GM15510 (cell line): ENCODE measurements around the gene MUC5B.

Experiments used
- POLR2A ChIP-seq: IDR thresholded peaks from 3 replicates; pipeline ENCODE4 v1.6.1; 2011; ENCODE audit warnings: borderline replicate concordance; ENCODE audit not compliant: insufficient read length; ENCODE audit errors: extremely low read depth

Gene MUC5B

DNA sequence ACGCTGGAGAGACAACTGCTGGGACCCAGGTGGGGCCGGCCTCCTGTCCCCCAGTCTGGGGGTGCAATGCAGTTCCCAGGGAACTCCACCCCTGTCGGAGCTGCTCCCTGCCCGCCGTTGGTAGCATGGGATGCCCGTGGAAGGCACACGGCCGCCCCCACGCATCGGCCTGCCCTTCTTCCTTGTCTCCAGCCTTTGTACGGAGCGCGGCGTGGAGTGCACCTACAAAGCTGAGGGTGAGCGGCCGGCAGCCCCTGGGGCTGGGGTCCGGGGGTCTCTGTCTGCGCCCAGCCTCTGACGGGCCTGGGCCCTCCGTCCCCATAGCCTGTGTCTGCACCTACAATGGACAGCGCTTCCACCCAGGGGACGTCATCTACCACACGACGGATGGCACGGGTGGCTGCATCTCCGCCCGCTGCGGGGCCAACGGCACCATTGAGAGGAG, 41.9 kb upstream of the MUC5B start:
- TF ChIP-seq POLR2A, result no peak

DNA sequence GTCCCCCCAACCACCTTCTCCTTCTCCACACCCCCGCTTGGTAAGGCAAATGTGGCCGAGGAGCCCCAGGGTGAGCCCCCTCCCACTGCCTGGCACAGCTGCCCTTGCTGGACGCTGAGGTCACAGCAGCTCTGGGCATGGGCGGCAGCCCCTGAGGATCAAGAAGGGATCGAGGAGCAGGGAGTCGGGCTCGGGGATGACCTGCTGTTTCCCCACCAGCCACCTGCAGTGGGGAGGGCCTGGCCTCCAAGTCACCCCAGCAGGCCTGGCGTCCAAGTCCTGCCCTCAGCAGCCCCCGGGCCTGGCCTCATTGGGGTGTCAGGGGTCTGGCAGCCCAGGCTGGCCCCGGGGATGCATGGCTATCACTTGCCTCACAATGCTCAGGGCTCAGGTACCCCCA, 41.4 kb upstream of the MUC5B start:
- TF ChIP-seq POLR2A, result no peak

DNA sequence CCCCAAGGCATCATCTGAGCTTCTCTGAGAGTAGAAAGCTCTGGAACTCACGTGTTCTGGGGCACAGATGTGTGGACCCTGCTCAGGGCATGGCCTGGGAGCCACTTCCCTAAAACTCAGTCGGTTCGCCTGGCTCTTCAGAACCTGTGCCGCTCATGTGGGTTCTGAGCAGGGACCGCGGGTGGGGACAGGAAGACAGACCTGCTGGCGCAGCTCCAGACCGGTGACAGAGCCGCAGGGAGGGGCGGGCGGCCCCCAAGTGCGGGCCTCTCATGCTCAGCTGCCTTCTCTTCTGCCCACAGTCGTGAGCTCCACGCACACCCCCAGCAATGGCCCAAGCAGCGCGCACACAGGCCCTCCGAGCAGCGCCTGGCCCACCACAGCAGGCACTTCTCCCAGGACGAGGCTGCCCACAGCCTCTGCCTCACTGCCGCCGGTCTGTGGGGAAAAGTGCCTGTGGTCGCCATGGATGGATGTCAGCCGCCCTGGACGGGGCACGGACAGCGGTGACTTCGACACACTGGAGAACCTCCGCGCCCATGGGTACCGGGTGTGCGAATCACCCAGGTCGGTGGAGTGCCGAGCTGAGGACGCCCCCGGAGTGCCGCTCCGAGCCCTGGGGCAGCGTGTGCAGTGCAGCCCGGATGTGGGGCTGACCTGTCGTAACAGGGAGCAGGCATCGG, 40.9 kb upstream of the MUC5B start:
- TF ChIP-seq POLR2A, result no peak

DNA sequence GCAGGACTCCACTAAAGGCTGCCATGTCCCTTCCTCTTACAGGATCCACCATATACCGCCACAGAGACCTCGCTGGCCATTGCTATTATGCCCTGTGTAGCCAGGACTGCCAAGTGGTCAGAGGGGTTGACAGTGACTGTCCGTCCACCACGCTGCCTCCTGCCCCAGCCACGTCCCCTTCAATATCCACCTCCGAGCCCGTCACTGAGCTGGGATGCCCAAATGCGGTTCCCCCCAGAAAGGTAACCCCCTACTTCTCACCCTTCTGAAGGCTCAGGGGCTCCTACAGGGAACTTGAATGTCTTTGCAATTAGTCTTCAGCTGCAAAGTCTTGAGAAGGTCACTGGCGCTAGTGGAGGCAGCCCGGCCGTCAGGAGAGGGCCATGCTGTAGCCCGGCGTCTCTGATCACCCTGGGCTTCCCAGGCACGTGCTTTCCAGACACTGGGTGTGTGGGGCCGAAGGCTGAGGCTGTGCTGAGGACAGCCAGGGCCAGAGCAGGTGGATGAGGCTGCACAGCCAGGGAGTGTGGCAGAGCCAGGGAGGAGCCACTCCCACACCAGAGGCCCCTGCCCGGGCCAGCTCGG, 30.0 kb upstream of the MUC5B start:
- TF ChIP-seq POLR2A, result no peak

DNA sequence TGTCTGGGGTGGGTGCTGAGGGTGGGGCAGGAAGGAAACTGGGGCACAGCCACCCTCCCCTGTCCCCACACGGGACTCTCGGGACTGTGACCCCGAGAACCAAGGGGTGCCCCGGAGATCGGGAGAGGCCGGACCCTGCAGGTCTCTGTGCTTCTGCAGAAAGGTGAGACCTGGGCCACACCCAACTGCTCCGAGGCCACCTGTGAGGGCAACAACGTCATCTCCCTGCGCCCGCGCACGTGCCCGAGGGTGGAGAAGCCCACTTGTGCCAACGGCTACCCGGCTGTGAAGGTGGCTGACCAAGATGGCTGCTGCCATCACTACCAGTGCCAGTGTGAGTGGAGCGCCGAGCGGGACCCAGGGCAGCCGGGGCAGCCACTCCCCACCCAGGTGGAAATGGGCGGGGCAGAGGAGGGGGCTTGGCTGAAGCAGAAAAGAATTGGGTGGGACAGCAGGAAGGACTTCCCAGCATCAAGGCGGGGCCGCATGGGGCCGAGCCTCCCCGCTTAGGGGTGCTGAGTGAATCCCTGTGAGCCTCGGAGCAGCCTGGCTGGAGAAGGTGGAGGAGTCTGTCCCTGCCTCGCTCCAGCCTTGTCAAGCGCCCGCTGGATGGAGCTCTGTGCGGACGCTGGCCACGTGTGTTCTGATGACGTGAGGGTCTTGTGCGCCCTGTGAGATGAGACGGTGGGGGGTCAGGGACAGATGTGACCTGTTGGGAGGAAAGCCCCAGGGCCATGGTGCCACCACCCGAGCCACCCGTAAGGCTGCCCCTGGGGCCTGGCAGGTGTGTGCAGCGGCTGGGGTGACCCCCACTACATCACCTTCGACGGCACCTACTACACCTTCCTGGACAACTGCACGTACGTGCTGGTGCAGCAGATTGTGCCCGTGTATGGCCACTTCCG, 29.3 kb upstream of the MUC5B start:
- TF ChIP-seq POLR2A, result no peak

DNA sequence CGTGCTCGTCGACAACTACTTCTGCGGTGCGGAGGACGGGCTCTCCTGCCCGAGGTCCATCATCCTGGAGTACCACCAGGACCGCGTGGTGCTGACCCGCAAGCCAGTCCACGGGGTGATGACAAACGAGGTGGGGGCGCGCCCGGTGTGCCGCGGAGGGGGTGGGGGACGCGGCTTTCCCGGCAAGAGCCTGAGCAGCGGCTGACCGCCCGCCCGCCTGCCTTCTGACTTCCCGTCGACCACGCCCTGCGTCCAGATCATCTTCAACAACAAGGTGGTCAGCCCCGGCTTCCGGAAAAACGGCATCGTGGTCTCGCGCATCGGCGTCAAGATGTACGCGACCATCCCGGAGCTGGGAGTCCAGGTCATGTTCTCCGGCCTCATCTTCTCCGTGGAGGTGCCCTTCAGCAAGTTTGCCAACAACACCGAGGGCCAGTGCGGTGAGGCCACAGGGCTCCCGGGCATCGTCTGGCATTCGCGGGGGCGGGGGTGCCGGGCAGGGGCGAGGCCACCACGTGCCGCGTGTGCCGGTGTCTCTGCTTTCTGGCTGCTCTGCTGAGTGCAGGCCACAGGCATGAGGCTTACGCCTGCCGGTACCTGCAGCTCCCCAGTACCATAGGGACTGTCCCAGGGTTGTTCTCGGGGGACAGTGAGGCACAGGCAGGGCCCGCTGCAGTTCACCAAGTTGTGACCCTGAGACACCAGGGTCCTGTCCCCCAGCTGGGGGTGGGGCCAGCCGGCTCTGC, 28.5 kb upstream of the MUC5B start:
- TF ChIP-seq POLR2A, result no peak

DNA sequence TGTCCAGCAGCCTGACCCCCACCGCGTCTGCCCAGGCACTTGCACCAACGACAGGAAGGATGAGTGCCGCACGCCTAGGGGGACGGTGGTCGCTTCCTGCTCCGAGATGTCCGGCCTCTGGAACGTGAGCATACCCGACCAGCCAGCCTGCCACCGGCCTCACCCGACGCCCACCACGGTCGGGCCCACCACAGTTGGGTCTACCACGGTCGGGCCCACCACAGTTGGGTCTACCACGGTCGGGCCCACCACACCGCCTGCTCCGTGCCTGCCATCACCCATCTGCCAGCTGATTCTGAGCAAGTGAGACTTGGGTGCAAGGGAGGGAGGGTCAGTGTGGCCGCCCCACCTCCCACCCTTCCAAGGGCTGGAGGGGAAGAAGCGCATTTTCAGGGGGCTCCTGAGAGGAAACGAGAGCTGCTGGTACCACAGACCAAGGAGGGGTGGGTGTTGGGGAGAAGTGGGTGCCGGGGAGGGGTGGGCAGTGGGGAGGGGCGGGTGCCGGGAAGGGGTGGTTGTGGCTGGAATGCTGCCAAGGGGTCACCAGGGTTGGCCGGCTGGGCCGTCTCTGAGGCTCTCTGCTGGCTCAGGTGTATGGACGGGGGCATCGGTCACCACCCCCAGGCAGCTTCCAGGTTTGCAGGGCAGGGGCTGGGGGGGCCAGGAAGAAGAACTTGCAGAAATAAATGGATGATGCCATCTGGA, 27.7 kb upstream of the MUC5B start:
- TF ChIP-seq POLR2A, result no peak

DNA sequence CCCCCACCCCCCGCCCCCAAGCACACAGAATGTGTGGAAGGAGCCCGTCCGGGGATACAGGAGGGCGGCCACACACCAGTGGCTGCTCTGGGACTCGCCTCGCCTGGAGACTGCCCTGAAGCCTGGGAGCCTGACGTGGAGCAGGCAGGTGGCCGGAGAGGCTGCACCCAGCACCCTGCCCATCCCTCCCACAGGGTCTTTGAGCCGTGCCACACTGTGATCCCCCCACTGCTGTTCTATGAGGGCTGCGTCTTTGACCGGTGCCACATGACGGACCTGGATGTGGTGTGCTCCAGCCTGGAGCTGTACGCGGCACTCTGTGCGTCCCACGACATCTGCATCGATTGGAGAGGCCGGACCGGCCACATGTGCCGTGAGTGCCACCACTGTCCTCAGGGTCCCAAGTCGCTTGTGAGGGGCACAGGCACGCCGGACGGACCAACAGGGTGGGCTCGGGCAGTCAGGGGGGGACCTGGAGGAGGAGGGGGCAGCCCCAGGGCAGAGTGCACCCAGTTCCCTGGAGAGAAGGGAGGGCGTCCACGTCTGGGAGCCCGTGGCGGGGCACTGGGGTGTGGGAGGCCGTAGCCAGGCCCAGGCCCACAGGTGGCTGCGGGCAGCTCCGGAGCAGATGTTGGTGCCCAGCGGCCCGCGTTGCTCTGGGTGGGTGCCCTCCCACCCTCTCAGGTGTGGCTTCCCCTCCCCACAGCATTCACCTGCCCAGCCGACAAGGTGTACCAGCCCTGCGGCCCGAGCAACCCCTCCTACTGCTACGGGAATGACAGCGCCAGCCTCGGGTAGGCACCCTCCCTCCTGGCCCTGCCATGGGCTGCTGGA, 27.0 kb upstream of the MUC5B start:
- no peak for TF ChIP-seq POLR2A

DNA sequence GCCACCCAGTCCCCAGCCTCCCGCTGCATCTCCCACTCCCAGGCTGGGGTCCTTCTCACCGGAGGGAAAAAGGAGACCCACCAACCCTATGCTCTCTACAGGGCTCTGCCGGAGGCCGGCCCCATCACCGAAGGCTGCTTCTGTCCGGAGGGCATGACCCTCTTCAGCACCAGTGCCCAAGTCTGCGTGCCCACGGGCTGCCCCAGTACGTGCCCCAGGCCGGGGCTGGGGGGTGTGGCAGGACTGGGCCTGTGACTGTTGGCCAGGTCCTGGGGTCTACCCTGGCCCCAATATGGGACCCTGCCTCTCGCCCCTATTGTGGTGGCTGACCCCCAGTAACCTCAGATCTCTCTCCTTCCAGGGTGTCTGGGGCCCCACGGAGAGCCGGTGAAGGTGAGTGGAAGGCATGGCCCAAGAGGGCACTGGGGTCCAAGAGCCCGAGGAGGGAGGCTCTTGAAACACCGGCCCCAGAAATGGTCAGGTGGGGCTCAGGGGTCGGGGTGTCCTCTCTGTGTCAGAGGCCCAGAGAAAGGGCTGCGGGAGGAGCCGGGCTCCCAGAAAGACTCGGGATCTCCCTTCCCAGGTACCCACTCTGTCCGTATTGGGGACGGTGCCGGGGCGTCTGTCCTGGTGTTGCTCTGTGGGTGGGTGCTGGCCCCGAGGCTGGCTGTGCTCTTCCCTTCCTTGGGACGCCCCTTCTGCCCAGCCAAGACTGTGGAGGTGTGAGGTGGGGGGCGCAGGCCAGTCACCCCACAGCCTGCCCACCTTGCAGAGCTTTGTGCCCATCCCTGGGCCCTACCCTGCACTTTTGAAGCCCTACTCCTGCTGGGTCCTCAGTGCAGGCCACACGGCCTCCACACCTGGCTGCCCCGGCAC, 26.1 kb upstream of the MUC5B start:
- no peak for TF ChIP-seq POLR2A

DNA sequence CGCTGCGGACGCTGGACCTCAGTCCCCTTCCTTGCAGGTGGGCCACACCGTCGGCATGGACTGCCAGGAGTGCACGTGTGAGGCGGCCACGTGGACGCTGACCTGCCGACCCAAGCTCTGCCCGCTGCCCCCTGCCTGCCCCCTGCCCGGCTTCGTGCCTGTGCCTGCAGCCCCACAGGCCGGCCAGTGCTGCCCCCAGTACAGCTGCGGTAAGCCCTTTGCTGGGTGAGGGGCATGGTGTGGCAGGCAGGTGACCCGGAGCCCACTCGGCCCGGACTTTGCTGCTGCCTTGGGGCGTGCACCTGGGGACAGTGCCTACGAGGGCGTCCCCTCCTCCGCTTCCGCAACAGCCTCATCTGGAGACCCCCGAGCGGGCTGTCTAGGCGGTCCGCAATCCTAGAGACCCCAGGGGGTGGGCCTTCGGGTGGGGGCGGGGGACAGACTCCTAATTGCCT, 25.4 kb upstream of the MUC5B start:
- TF ChIP-seq POLR2A, result no peak

DNA sequence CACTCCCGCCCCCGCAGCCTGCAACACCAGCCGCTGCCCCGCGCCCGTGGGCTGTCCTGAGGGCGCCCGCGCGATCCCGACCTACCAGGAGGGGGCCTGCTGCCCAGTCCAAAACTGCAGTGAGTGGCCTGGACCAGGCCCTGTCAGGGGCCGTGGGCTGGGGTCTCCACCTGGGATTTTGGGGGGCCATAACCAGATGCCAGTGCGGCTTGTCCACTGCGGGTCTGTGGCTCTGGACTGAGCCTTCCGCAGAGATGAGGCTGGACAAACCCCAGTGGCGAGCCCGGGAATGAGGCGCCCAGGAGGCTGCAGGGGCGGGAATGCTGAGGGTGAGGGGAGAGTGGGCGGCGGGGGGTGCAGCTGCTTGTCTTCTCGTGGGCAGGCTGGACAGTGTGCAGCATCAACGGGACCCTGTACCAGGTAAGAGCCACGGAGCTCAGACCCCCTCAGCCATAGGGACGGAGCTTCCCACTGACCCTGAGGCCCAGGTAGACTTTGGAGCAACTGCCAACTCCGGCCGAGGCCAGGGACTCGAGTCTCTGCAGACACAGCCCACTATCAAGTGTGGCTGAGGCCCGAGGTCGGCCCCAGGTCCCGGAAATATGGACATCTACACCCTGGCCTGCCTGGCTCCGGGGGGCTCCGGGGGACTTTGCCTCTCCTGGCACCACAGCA, 24.8 kb upstream of the MUC5B start:
- TF ChIP-seq POLR2A, result no peak
